NCI-H1436 treated with DMSO at 0.1 percent for 48 hours (cell line): ENCODE measurements around the gene RGS6.

ENCODE experiments used
- DNase-seq: peaks from one replicate; lab custom pipeline; 2025; lab: John Stamatoyannopoulos, UW

Gene RGS6

GRCh38 chr14:72550513-72550912, 618.3 kb downstream of the RGS6 start:
- no peak for DNase-seq

DNA sequence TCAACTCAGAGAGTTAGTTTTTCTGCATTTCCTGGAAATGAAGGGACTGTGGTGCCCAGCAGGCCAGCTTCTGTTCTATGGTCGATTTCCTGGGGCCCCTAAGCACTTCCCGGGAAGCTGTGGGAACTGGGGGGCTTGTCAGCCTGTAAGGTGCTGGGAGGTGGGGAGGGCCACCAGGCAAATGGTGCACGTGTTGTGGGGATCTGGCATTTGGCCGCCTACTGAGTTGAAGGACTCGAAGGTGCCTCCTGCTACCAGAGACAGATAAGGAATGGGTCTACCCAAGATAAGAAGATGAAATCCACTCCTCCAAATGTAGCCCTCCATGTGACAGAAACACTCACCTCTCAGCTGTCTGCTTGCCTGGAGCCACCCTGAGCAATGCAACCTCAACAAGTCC, 620.0 kb downstream of the RGS6 start:
- no peak for DNase-seq

- DNase-seq = no peak
These were observed 620.9 kb downstream of the RGS6 start for GRCh38 chr14:72553161-72553560.

- no peak for DNase-seq
These were observed 621.4 kb downstream of the RGS6 start for GRCh38 chr14:72553656-72554055.

GRCh38 chr14:72554401-72554800, 622.2 kb downstream of the RGS6 start:
- no peak for DNase-seq

DNA sequence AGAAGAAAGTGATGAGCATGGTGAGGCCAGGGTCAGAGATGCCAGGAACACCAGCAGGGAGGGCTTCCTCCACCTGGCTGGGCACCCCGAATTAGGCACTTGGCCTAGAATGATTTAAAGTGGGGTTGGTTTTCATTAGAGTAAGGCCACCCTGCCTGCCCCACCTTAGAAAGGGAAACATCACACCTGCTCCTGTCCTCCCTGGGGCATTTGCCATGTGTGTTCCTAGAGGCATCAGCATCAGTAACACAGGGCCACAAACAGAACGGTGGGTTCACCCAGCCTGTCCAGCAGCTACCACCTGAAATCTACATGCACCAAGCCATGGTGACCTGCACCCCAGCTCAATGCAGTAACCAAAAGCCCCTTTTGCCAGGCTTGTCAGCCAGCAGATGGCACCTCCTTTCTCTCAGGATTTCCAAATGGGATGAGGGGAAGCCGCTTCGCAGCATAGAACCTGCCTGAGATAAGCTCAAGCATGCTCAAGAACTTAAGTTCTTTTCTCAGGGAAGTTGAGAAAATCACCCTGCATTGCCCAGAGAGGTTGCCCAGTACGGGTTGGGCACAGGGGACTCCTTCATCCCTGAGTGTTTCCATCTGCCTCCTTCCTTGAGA, 622.9 kb downstream of the RGS6 start:
- no peak for DNase-seq

GRCh38 chr14:72555609-72556000, 623.4 kb downstream of the RGS6 start:
- DNase-seq = no peak

DNA sequence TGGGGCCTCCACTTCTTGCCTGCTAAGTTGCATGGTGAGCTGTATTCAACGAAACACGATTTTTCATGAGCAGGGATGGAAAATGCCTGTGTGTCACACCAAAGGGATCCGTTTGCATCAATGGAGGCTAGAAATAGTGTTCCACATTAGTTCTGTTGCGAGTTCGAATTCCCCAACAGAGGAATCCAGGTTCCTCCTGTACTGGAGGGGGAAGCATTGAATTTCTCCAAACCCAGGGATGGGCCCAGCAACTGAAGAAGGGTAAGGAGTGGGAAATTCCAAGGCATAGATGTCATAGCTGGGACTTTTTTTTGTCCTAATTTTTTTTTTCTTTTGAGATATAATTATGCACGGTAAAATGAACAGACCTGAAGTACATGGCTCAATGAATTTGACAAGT, 625.4 kb downstream of the RGS6 start:
- no peak for DNase-seq

GRCh38 chr14:72558721-72559120, 626.5 kb downstream of the RGS6 start:
- no peak for DNase-seq

GRCh38 chr14:72559202-72559601, 627.0 kb downstream of the RGS6 start:
- no peak for DNase-seq

GRCh38 chr14:72559669-72560255, 627.5 kb downstream of the RGS6 start:
- no peak for DNase-seq

- DNase-seq = no peak
These were observed 628.1 kb downstream of the RGS6 start for GRCh38 chr14:72560331-72560730.

DNA sequence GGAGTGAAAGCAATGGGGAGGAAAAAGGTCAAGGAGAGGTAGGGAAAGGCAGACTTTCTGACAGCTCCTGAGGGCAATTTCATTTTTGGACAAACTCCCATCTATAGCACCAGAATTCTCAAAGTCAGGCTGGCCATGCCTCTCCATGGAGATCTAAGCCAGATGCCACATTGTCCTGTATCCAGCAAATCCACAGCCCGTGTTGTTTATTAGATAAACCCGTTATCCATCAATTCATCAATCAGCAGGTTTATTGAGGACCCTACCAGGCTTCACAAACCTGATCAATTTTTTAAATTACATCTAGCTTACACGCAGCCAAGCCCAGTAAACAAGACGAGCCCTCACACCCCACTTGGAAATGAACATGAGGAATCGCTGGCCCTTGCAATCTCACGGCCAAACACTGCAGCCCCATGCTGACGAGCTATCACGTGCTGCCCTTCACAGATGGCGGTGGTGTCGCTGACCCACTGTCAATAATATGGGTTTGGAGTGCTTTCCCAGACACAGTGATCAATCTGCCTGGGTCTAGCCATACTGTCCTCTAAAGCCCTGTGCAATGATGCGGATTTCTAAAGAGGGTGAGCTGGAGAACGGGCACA, 628.8 kb downstream of the RGS6 start:
- DNase-seq = no peak

DNA sequence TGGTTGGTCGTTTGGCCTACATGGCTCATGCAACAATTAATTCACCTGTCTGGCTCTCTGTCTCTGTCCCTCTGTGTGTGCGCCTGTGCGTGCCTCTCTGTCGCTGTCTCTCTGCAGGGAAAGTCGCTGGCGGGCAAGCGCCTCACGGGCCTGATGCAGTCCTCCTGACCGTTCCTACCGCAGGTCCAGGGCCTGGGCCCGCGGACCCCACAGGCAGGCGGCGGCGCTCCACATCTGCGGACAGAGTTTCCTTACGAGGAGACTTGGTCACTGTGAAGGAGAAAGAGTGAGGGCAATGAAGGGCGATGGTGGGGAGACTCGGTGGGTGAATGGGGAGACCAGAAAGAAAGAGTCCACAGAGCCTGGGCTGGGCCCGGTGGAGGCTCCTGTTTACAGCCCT, 630.1 kb downstream of the RGS6 start:
- no peak for DNase-seq

DNA sequence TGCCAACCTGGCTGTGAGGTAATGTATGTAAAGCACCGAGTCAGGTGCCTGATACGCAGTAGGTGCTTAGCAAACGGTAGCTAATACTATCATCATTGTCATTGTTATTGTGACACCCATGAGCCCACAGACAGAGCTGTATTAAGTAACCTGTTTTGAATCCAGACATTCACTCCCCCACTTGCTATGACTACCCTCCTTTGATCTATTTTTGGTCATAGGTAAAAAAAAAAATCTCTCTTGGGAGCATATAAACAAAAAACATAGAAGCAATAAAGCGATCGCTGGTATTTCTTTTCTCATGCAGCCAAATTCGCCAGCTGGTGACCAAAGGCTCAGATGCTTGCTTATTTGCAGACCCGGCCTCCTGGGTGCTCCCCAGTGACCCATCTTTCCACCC, 631.4 kb downstream of the RGS6 start:
- no peak for DNase-seq

- DNase-seq = no peak
These were observed 632.9 kb downstream of the RGS6 start for GRCh38 chr14:72565149-72565559.

- no peak for DNase-seq
These were observed 633.7 kb downstream of the RGS6 start for GRCh38 chr14:72565917-72566316.

DNA sequence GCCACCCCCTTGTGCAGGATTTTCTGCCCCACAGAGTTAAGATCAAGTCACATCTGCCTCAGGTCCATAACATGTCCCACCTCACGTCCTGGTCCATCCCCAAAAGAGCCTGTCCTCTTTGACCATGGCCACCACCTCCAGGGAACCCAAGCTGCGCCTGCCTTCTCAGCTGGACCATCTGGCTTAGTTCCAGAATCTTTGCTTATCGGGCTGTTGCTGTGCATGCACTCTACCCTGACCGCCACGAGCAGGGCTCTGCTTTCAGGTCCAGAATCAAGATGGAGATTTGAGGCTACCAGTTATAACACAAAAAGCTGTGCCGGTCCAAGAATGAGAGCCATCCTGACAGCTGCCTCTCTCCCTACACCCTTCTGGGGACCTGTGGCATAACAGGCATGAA, 635.0 kb downstream of the RGS6 start:
- no peak for DNase-seq

GRCh38 chr14:72568296-72568992, 636.2 kb downstream of the RGS6 start:
- DNase-seq = no peak

DNA sequence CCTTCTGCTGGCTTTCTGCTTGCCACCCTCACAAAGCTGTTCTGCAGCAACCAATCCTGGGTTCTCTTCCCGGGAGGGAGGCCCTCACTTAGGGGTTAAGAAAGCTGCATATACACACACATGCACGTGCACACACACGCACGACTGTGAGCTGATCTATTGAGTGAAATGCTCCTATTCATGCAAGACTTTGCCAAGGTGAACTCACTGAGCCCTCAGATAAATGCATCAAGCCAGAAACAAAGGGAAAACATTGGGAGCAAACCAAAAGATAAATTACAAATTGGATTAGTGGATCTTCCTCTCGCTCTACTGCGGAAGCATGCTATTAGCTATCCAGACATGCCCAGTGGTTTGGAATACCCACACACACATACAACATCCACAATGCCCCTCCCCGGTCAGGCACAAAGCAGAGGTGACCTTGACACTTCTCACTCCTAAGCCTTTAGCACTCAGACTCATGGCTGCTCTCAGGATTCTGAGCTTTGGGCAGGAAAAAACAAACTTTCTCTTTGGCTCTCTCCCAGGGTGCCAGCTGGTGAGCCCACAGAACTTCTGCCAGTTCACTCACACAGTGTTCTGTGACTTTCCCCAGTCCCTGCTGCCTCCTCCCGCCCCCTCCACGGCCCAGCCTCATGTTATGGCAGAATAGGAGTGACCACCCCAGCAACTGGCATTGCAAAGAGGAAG, 641.6 kb downstream of the RGS6 start:
- no peak for DNase-seq

DNA sequence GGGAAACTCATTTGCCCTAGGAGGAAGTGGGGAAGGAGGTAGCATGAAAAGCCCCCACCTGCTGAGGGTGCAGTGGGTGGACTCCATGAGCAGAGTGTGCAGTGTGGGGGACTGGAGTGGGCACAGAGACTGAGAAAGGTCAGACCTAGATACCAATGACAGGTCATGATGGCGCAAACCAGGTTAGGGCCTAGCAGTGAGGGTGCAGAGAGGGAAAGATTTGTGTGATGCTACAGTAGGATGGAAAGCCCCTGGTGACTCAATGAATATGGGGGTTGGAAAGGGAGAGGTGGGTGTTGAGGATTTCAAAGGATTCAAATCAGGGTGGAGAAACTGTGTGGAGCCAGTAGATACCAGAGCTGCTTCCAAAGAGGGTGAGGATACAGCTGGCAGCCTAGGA, 642.5 kb downstream of the RGS6 start:
- no peak for DNase-seq

DNA sequence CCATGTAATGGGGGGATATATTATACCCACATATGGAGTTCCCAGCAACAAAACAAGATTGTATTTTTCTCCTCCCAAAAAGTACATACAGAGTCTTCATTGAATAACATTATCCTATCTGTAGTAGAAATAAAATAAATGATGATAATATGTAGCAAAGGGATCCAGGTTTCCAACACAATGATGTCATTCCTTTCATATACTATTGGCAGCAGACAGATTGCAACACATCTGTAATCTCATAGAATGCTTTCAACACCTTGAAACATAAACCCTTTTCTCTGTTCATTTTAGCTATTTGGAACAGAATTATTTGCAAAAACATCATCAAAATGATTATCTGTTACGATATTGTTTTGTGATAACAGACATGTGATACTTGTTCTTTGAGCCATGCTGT, 644.0 kb downstream of the RGS6 start:
- no peak for DNase-seq

DNA sequence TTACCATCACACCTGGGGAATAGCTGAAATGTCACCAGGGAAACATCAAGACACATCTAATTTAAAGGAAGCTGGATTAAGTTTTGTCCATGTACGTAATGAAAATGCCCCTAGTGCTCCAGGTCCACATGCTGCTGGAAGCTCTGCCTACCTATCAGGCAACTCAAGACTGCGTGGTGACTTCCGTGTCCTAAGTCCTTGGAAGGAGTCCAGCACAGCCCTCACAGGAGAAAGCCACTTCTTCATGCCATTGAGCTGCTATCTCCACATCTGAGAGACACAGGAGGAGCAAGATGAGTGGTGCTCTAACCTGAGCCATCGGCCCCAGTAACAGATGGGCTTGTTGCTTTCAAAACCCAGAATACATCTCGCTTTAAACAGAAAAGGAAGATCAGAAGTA, 645.3 kb downstream of the RGS6 start:
- no peak for DNase-seq
